ENCODE results near the gene RUFY2.
"Not testable (repeated sequence)": the region's sequence is repeated elsewhere in the genome, so short reads cannot be mapped to it uniquely, and the experiment has no call there.

Gene RUFY2

DNA sequence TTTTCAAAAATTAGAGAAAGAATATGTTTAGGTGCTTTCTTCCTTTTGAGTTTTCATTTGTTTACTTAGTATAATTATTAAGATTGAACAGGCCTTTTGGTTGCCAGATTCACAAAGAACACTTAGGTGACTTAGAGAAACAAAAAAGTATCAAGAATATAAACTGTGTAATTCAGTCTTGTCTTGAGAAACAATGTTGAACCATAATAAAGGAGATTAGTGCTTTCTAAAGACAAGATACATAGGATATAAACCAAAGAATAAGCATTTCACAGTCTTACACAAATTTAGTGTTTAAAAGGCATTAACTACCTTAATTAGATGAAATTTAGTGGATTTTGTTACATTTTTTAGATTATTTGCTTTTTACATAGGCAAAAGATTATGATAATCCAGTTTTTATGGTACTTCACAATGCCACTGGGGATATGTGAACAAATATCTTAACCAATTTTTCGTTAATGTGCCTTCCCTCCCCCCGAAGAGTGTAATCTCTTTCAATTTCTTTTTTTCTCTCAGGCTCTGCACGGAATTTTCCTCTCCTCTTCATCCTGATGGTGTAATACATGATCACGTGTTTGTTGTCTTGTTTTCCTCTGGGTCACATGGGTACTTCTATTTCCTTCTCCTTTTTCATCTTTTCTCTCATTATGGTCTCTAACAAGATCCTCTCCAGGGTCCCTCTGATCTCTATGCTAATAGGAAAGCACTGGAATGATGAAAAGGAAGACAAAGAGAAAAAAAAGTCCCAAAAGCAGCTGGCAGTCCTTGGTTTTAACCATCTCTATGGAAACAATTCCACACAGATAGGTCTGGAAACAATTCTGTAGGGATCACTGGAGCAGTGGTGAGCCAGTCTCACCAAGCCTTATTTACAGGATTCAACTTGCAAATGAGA, 78.9 kb downstream of the RUFY2 start:
- in situ Hi-C loops (cut with HindIII; ENCODE audit: low sequenced_read_pairs), result no loop called here

DNA sequence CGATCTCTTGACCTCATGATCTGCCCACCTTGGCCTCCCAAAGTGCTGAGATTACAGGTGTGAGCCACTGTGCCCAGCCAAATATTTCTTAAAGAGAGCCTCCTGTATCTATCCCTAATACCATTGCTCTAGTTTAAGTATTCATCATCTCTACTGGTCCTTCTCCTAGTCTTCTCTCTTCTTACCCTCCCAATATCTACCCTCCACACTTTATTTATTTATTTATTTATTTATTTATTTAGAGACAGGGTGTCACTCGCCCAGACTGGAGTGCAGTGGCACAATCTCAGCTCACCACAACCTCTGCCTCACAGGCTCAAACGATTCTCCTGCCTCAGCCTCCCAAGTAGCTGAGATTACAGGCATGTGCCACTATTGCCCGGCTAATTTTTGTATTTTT, 82.7 kb downstream of the RUFY2 start:
- in situ Hi-C loops (cut with HindIII; ENCODE audit: low sequenced_read_pairs), result not testable (repeated sequence)

DNA sequence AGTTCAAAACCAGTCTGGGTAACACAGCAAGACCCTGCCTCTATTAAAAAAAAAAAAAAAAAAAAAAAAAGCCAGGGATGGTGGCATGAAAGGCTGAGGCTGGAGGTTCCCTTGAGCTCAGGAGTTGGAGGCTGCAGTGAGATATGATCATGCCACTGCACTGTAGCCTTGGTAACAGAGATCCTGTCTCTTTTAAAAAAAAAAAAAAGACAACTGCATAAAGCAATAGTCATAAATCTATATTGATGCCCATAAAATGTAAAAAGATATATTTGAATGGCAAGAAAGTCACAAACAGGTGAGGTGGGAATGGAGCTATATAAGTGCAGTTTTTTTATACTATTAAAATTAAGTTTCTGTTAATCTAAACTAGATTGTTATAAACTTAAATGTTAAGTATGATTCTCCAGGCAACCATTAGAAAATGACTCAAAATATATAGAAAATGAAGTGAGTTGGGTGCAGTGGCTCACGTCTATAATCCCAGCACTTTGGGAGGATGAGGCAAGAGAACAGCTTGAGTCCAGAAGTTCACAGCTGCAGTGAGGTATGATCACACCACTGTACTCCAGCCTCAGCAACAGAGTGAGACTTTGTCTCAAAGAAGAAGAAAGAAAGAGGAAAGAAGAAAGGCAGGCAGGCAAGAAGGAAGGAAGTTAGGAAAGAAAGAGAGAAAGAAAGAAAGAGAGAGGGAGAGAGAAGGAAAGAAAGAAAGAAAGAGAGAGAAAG, 88.6 kb downstream of the RUFY2 start:
- in situ Hi-C loops (cut with HindIII; ENCODE audit: low sequenced_read_pairs), result no loop called here

DNA sequence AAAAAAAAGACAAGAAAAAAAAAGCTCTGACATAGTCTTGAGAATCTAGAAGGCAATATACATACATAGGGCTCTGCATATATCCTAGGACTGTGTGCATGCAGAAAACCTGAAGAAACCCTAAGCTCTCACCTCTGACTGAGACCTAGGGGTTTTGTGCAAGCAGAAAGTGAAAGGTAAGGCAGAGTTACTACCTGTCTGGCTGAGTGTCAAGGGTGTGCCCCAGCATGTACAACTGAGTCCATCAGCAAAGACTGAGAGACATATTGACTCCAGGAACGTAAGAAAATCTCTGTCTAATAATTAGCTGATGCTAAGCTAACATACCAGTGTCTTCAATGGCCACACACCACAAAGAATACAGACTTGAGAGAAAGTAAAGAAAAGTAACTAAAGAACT, 91.5 kb downstream of the RUFY2 start:
- in situ Hi-C loops (cut with HindIII; ENCODE audit: low sequenced_read_pairs), result no loop called here

DNA sequence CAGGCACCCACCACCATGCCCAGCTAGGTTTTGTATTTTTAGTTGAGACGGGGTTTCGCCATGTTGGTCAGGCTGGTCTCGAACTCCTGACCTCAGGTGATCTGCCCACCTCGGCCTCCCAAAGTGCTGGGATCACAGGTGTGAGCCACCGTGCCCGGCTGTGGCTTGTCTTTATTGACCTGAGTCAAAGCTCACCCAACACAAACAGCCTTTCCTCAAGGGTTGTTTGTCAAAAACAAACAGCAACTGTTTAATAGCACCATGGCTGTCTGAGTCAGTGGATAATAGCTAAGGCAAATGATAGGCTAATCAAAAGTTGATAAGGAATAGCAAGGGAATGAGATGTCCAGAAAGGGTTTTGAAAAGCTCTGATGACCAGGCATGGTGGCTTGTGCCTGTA, 92.1 kb downstream of the RUFY2 start:
- in situ Hi-C loops (cut with HindIII; ENCODE audit: low sequenced_read_pairs), result not testable (repeated sequence)

DNA sequence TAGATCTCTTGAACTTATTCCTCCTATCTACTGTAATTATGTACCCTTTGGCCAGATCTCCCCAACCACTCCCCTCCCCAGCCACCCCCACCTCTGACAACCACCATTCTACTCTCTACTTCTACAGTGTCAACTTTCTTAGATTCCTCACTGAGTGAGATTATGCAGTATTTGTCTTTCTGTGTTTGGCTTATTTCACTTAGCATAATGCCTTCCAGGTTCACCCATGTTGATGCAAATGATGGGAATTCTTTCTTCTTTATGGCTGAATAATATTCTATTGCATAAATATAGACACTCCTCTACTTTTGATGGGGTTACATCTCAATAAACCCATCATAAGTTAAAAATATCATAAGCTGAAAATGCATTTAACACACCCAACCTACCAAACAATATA, 96.5 kb downstream of the RUFY2 start:
- in situ Hi-C loops (cut with HindIII; ENCODE audit: low sequenced_read_pairs), result no loop called here

DNA sequence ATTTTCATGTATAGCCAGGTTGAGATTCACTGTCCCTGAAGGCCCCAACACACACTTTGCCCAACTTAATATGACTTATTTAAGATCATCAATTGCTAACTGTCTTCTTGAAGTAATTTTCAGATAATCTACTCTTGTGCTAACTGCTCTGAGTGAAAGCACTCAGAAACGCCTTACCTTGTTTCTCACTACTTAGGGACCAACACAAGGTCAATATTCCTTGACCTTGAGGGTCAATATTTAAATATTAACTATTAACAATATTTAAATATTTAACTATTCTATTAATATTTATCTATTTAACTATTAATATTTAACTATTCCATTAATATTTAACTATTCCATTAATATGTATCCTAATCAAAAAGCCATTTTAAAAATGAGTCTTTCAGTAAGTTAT, 101.2 kb downstream of the RUFY2 start:
- in situ Hi-C loops (cut with HindIII; ENCODE audit: low sequenced_read_pairs), result no loop called here

DNA sequence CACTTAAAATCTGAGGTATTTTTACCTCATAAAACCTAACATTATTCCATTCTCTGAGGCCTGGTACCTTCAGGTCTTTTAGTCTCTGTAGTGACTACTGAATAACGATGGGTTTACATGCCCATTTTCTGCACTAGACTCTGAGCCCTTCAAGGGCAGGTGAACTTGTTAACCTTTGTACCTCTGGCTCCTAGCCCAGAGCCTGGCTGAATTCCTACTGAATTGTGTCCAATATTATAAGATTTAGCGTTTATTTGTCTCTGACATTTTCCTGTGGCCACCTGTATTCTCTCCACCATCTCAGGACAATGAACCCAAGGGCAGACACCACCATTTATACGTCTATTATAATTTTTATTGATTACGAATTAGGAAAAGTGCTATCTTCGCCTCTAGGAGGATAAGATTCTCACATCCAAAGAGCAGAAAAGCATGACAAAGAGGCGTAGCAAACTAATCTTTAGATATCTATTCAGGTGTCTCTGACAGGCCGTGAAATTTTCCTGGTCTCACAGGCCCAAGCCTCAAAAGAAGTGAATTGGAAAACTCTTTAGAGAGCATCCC, 103.1 kb downstream of the RUFY2 start:
- in situ Hi-C loops (cut with HindIII; ENCODE audit: low sequenced_read_pairs), result no loop called here

DNA sequence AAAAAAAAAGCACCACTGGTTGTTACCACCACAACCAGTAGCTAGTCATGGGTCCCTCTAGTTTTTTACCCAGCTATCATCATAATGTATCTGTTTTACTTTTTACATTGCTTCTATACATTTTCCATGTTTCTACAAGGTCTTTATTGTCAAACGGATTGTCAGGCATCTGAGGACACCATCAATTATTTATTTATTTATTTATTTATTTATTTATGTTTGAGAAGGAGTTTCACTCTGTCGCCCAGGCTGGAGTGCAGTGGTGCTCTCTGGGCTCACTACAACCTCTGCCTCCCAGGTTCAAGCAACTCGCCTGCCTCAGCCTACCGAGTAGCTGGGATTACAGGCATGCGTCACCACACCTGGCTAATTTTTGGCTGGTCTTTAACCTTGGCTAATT, 104.2 kb downstream of the RUFY2 start:
- in situ Hi-C loops (cut with HindIII; ENCODE audit: low sequenced_read_pairs), result no loop called here

DNA sequence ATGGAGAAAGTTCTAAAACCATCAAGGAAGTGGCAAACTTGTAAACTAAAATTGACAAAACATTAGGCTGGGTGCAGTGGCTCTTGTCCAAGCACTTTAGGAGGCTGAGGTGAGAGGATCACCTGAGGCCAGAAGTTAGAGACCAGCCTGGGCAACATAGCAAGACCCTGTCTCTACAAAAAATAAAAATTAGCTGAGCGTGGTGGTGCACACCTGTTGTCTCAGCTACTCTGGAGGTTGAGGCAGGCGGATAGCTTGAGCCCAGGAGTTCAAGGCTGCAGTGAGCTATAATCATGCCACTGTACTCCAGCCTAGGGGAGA, 104.6 kb downstream of the RUFY2 start:
- in situ Hi-C loops (cut with HindIII; ENCODE audit: low sequenced_read_pairs), result no loop called here

DNA sequence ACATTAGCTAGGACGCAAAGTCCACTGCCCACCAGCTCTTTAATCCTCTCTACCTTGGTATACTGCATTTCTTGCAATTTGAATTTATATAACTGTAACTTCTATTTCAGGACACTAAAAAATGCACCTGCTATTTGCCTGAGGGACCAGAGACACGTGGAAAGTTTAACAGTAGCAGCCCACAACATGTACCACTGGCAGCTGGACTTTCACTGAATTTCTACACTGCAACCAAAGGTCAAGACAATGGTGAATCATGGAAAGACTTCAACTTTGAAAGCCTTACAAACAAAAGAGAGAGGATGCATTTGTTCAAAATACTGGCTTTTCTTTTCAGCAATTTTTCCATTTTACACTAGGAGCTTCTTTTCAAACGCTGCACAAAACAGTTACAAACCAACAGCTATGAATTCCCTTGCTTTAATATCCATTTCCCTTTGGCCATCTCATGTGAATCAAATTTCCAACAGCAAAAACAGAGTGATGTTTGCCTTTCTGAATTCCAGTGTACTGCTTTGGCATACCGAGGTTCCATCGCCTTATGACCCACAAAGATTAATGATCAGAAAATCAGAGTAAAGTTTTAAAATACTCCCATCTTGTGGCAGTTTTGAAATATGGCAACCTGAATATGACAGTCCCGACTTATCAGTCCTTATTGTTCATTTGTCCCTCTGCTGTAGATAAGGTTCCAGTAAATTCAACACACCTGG, 105.1 kb downstream of the RUFY2 start:
- in situ Hi-C loops (cut with HindIII; ENCODE audit: low sequenced_read_pairs), result no loop called here

DNA sequence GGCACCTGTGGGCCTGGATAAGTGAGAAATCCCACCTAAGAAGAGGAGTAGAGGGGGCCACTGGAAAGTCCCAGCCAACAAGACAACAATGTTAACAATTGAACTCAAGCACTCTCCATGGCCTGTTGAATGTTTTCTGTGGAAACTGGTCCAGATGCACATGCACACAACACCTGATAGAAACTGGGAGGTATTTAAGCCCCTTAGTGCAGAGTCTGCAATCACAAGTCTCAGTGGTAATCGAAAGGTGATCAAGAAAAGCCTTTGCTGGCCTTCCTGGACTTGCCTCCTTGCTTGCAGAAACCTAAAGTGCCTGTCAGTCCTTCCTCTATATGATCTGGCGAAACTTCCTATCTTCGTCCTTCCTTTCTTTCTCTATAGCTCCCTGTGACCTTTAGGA, 105.8 kb downstream of the RUFY2 start:
- in situ Hi-C loops (cut with HindIII; ENCODE audit: low sequenced_read_pairs), result no loop called here

DNA sequence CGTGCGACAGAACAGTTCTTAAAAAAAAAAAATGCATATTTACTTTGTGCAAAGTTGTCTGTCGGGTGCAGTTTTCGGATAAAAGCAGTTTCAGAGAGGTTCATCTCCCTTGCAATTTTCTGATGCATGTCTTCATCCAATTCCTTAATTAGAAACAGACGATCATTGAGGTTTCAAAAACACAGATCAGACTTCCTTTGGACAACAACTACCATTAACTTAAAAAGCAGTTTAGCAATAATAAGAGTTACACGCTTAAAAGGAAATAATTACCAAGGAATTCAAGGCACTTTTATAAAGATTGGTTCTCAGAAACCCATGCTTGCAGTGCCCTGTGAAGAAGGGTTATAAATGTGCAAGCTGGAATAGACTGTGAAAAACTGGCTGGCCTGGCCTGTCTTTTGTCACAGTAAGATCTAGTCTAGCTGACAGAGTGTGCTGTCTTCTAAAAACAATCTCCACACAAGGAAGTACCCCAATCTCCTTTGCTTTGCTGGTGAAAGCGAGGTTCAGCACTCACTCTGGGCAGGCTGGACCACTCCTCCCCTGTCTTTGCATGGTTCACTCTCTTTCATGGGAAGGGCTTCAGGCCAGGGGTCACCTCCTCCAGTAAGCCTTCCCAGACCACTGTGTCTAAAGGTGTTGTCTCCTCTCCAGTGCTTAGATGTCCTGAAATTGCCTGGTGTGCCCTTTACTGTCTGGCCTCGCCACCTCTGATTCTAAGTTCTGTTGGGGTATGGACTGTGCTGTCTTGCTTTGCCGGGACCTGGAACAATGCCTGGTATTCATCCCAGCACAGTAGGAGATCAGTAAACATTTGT, 110.0 kb downstream of the RUFY2 start:
- in situ Hi-C loops (cut with HindIII; ENCODE audit: low sequenced_read_pairs), result no loop called here

Measured in endothelial cell of hepatic sinusoid (primary cell).